HEK293 (cell line): Measurements from ENCODE around the gene NEK6.

Source experiments
- CTCF ChIP-seq: fragments of 450-650 bp; formaldehyde crosslinking; IDR thresholded peaks from 2 replicates; pipeline ENCODE4 v1.5.1; 2016; ENCODE audit warnings: missing biosample characterization, missing genetic modification characterization
- MYNN ChIP-seq: fragments of 450-650 bp; formaldehyde crosslinking; IDR thresholded peaks from 2 replicates; pipeline ENCODE4 v1.5.1; 2016; ENCODE audit warnings: missing biosample characterization, missing genetic modification characterization, borderline replicate concordance
- ZNF274 ChIP-seq, 2 experiments: fragments of 200-500 bp in 1 of 2; fragments of 450-650 bp in 1 of 2; sonication (Bioruptor generic) in 1 of 2; formaldehyde crosslinking in 1 of 2; IDR thresholded peaks; 2 replicates each; pipeline versions ENCODE4 v1.5.1 to v1.6.1; 2014 to 2016; ENCODE audit warnings: borderline replicate concordance in 1 of 2, inconsistent platforms in 1 of 2, low read length in 1 of 2, missing biosample characterization in 1 of 2, missing genetic modification characterization in 1 of 2
- ZNF350 ChIP-seq: fragments of 450-650 bp; formaldehyde crosslinking; IDR thresholded peaks from 2 replicates; pipeline ENCODE4 v1.5.0; 2017; ENCODE audit warnings: missing biosample characterization, mild to moderate bottlenecking, missing genetic modification characterization
- TF ChIP-seq, protein P1 (sequence below): sonication (generic); formaldehyde crosslinking; IDR thresholded peaks from 2 replicates; pipeline ENCODE4 v1.8.1; 2022; ENCODE audit warnings: mild to moderate bottlenecking, moderate library complexity, missing genetic modification reagents

DNA sequence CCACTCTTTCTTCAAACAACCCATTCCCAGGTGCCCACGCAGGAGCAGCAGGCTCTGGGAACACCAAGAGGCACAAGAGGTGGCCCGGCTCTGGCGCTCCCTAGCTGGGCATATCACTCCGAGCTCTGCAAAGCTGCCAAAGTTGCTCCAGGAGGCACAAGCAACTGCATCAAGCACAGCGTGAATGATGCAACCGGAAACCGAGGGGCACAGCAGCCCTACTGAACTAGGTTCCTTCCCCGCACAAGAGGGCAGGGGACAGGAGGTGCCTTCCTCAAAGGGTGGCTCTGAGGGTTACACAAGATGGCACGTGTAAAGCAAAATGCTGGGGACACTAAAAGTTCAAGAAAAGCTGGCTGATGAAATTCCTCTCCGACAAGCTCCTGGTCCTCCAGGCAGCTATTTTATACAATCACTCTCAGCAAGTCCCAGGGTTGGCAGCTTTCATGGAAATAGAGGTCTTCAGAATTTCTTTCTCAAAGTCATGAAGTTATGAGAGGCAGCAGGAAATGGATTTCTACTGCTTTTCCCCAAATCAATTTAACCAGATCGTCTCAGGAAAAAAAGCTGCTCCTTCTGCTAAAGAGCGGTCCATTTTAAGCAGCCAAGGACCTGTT, 134.6 kb downstream of the NEK6 start:
- TF ChIP-seq ZNF274 (IDR thresholded peaks at IDR 0.05; ENCODE audit: low read length) (no peak), ZNF274 (tag by site-specific recombination; IDR thresholded peaks at IDR 0.05; ENCODE audit: borderline replicate concordance) (no peak), CTCF (no peak), ZNF350 (tag by site-specific recombination) (no peak), MYNN (no peak)
- TF ChIP-seq, protein P1, sequence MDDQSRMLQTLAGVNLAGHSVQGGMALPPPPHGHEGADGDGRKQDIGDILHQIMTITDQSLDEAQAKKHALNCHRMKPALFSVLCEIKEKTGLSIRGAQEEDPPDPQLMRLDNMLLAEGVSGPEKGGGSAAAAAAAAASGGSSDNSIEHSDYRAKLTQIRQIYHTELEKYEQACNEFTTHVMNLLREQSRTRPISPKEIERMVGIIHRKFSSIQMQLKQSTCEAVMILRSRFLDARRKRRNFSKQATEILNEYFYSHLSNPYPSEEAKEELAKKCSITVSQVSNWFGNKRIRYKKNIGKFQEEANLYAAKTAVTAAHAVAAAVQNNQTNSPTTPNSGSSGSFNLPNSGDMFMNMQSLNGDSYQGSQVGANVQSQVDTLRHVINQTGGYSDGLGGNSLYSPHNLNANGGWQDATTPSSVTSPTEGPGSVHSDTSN (CRISPR knock-in tag) = no peak
